Esophagus squamous epithelium (tissue), 4 donors: Measurements from ENCODE around the gene STRADB.

Source experiments
- POLR2A ChIP-seq, 4 donors: fragments of 450-650 bp; IDR thresholded peaks; one replicate each; pipeline ENCODE4 v1.6.1; 2017; ENCODE audit warnings: antibody characterized with exemption in 4 of 4, mild to moderate bottlenecking in 4 of 4, moderate library complexity in 3 of 4
- TF ChIP-seq, protein P1 (sequence below), 6 experiments: fragments of 450-650 bp in 4 of 6; fragments of 200-600 bp in 2 of 6; sonication (generic) in 2 of 6; IDR thresholded peaks; one replicate each; pipeline ENCODE4 v1.5.1; 2016 to 2019; ENCODE audit warnings: antibody characterized with exemption in 6 of 6, mild to moderate bottlenecking in 4 of 6, moderate library complexity in 4 of 6

DNA sequence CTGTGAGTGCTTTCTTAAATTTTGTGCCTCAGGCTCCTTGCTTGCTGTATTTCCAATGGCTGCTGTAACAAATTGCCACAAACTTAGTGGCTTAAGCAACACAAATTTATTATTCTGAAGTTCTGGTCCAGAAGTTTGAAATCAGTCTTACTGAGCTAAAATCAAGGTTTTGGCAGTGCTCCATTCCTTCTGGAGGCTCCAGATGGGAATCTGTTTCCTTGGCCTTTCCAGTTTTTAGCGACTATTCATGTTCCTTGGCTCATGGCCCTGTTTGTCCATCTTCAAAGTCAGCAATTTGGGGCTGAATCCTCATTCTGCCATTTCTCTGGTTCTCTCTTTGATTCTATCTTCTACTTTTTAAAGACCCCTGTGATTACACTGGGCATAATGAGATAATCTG is 31.8 kb downstream of the STRADB start:
- TF ChIP-seq POLR2A (IDR thresholded peaks at IDR 0.05), result no peak
- TF ChIP-seq, protein P1, sequence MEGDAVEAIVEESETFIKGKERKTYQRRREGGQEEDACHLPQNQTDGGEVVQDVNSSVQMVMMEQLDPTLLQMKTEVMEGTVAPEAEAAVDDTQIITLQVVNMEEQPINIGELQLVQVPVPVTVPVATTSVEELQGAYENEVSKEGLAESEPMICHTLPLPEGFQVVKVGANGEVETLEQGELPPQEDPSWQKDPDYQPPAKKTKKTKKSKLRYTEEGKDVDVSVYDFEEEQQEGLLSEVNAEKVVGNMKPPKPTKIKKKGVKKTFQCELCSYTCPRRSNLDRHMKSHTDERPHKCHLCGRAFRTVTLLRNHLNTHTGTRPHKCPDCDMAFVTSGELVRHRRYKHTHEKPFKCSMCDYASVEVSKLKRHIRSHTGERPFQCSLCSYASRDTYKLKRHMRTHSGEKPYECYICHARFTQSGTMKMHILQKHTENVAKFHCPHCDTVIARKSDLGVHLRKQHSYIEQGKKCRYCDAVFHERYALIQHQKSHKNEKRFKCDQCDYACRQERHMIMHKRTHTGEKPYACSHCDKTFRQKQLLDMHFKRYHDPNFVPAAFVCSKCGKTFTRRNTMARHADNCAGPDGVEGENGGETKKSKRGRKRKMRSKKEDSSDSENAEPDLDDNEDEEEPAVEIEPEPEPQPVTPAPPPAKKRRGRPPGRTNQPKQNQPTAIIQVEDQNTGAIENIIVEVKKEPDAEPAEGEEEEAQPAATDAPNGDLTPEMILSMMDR (IDR thresholded peaks at IDR 0.05), result no peak
